NCI-H748 treated with DMSO at 0.1 percent for 48 hours (cell line): ENCODE measurements around the gene SWI5.
"Not testable (repeated sequence)": the region's sequence is repeated elsewhere in the genome, so short reads cannot be mapped to it uniquely, and the experiment has no call there.

Source experiments
- DNase-seq: peaks from one replicate; lab custom pipeline; 2025; lab: John Stamatoyannopoulos, UW

Gene SWI5

GRCh38 chr9:128279088-128280073 is 3.3 kb downstream of the SWI5 start:
- not testable (repeated sequence) for DNase-seq

DNA sequence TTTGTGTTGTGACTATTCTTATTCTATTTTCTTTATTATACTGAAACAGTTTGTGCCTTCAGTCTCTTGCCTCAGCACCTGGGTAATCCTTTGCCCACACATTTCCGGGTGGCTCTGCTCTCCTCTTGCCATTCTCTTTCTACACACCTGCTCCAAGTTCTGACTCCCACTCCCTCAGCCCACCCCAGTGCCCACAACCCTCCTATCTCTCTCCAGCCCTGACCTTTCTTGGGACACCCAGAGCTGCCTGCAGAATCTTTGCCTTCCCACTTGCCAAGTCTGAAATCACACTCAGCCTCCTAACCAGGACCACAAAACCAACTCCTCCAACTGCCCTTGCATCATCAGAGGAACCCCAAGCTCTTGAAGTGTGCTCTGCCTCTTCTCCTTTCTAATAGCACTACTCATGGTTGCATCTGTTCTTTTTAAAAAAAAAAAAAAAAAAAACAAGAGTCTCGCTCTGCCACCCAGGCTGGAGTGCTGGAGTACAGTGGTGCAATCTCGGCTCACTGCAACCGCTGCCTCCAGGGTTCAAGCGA is 4.1 kb downstream of the SWI5 start:
- DNase-seq = no peak

GRCh38 chr9:128282500-128282899 is 6.4 kb downstream of the SWI5 start:
- no peak for DNase-seq

DNA sequence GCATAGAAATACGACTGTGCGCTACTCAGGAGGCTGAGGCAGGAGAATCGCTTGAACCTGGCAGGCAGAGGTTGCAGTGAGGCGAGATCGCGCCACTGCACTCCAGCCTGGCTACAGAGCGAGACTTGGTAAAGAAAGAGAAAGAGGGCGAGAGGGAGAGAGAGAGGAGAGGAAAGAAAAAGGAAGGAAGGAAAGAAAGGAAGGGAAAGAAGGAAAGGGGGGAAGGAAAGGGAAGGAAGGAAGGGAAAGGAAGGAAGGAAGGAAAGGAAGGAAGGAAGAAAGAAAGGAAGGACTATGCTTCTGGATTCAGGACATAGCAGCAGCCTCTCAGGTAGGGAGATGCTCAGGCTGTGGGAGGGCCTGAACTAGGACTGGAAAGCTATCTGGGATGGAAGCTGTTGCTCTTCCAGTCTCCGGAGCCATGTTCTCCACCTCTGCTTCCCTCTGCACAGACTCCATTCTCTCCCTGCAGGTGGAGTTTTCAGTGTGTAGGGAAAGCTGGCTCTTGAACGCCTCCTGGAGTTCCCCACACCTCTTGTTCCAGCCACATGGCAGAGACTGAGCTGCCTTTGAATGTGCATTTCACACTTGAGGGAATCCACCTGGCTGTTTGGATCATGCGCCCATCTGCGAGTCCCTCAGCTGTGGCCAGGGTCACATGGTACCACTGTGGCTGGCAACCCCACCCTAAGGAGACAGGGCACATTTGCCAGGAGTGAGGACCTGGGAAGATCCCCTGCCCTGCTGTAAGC is 9.1 kb downstream of the SWI5 start:
- DNase-seq = no peak

DNA sequence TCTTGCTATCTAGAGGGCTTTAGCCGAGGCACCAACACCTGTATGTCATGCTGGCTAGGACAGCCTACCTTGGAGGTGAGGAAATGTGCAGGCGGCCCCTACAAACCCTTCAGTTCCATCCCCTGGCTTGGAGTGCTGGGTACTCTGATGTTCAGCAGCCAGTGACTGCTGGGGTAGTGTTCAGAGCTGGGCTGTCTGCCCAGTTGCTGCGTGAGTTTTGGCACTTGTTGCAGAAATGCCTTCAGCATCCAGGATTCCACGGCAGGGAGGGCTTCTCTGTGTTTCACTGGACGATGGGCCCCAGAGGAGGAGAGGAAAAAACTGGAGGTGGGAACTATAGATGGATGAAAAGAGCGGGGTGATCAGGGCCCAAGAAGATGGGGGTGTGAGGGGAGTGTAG is 10.4 kb downstream of the SWI5 start:
- no peak for DNase-seq

GRCh38 chr9:128288273-128289004 is 12.4 kb downstream of the SWI5 start:
- DNase-seq = no peak

- DNase-seq = no peak
Observed at GRCh38 chr9:128292009-128292408, 15.9 kb downstream of the SWI5 start.

DNA sequence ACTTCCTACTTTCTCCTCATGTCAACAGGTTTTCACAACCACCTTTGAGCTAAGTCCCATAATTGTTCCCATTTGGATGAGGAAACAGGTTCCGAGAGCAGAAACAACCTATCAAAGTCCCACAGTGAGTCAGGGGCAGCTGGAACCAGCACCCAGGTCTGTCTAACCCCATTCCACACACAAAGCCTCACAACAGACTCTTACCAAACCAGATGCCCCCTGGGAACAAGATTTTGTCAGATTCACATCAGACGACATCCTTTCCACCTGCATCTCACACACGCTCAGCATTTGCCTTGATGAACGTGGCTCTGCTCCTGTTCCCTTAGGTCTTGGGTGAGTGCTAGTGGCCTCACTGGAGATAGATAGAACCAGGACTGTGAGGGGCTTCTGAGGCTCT is 17.0 kb downstream of the SWI5 start:
- no peak for DNase-seq

GRCh38 chr9:128294142-128294541 is 18.1 kb downstream of the SWI5 start:
- no peak for DNase-seq

DNA sequence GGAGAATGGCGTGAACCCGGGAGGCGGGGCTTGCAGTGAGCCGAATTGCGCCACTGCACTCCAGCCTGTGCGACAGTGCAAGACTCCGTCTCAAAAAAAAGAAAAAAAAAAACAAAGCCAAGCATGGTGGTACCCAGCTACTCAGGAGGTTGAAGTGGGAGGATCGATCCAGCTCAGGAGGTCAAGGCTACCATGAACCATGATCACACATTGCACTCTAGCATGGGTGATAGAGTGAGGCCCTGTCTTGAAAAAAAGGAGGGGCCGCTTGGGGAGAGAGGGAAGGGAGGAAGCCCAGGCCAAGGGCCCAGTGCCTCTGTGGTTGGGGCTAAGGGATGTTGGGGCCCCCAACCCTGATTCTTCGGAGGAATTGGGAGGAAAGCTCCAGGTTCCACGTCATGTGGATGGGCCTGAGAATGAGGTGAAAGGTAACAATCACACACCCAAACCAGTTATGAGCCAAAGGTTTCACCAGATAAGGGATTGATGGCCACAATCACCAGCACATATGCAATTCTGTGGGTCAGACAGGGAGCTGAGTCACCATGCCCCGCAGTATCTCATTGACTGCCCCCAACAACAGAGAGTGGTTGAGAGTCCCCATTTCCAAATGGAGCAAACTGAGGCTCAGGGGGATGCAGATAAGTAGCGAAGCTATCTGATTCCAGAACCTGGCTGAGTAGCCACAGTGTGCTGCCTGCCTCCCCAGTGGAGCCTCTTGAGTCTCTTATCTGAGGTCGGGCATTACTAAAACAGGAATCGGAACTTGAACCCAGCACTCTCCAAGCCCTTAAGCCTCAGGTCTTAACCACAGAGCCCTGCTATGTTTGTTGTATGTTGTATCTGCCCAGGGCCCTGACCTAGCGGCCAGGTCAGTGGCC is 20.5 kb downstream of the SWI5 start:
- DNase-seq = no peak

- no peak for DNase-seq
Observed at GRCh38 chr9:128297221-128297773, 21.2 kb downstream of the SWI5 start.

DNA sequence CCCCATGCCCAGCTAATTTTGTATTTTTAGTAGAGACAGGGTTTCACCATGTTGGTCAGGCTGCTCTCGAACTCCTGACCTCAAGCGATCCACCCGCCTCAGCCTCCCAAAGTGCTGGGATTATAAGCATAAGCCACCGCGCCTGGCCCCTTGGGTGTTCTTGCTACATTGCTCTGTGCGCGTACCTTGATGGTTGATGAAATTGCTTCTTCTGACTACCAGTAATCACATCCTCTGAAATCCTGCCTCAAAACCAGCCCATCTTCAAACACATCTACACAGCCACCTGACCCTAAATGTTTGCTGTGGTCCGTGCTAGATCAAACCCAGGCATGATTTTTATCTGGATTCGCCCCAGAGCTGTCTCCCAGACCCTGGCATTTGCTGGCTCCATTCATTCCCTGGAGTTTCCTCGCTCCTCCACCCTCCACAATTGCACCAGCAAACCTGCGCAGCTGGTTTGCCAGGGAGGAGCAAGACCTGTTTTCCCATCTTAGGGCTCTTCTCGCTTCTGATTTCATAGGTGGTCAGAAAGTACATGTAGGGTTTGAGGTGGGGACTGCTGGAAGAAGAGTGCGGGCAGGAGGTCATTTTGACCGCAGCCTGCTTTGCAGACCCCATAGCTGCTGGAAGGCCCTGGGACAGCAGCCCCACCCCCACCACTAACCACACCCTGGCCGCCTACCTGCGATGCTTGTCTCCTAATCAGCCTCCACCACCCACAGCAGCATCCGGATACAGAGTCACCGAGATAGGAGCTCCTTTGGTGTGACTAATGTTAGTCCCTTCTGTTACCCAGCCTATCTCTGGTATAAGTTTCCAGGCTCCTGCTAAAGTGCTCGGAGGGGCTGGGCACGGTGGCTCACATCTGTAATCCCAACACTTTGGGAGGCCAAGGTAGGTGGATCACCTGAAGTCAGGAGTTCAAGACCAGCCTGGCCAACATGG is 22.7 kb downstream of the SWI5 start:
- DNase-seq = no peak

DNA sequence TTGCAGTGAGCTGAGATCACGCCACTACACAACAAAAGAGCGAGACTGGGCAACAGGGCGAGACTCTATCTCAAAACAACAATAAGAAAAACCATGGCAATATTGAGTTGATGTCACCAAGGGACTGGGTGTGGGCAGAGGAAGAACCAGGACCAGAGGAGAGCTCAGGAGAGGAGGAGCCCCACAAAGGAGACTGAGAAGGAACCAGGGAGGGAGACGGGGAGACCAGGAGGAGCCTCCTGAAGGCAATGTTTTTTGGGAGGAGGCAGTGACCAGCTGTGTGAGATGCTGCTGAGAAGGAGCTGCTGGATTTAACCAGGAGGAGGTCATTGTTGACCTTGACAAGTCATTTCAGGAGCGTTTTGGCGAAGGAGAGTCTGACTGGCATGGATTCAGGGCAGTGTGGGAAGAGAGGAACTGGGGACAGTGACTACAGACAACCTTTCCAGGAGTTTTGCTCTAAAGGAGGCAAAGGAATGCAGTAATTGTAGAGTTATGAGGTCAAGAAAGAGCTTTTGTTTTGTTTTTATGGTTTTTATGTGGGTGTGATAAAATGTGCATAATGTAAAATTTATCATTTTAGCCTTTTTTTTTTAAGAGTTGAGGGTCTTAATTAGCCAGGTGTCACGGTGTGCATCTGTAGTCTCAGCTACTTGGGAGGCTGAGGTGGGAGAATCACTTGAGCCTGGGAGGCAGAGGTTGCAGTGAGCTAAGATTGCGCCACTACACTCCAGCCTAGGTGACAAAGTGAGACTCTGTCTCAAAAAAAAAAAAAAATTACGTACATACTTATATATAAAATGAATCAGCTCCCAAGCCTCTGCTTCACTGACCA is 28.3 kb downstream of the SWI5 start:
- DNase-seq = no peak

- DNase-seq = no peak
Observed at GRCh38 chr9:128304971-128305288, 28.9 kb downstream of the SWI5 start.

DNA sequence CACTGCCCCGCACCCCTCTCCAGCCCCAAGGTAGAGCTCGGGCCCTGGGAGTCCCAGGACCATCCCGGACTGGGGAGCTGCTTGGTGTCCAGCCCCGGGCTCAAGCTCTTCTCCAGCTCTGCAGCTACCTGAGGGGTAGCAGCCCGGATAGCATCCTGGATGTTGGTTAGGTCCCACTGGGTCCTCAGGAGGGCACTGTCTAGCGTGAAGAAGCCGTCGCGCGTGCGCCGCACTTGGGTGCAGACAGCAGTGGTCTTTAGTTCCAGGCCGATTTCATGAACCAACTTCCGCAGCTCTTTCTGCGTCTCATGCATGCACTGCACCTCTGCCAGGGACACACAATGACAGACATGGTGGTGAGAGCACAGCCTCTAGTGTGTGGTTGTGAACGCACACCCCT is 33.5 kb downstream of the SWI5 start:
- DNase-seq = no peak

GRCh38 chr9:128310461-128310860 is 34.4 kb downstream of the SWI5 start:
- DNase-seq = no peak

GRCh38 chr9:128314697-128315096 is 38.6 kb downstream of the SWI5 start:
- no peak for DNase-seq

DNA sequence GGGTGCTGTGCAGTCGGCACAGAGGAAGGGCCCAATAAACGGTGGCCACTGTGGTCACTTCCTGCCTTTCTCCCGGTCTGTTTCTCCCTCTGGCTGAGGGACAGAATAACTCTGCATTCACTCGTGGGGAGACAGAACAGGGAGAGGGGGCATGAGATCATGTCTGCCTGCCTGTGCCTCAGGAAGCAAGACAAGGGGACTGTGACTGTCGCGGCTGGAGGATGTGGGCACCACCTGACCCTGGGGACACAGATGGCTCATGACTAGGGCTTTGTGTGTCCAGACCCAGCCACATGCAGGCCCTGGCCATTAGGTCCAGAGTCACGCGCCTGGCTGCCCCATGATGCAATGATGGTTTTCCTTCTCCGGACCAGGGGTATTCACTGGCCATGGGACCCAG is 40.3 kb downstream of the SWI5 start:
- DNase-seq = no peak

DNA sequence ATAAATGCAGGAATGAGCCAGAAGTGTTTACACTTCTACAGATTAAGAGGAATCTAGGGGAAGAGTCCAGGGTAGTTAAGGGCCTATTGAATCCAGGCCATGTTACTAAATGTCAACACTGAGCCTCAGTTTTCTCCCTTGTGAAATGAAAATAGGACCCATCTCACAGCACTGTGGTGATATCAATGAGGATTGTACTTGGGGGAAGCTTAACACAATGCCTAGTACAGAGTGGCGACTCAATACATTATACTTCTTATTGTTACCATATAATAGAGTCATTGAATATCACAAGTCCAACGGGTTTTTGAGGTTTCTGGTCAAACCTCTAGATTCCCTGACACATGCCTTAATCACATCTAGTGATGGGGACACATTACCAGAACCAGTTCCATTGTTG is 41.6 kb downstream of the SWI5 start:
- DNase-seq = no peak
